HG02943 (cell line): ENCODE results near the gene CLIC3.
"Not testable (repeated sequence)": the region's sequence is repeated elsewhere in the genome, so short reads cannot be mapped to it uniquely, and the experiment has no call there.

Experiments used
- ATAC-seq: cut with Tn5 transposase; IDR thresholded peaks from one replicate; pipeline ENCODE4 v1.9.1; 2021; ENCODE audit warnings: mild to moderate bottlenecking, low read depth, moderate library complexity; ENCODE audit not compliant: unreplicated experiment

CLIC3 gene, protein sequence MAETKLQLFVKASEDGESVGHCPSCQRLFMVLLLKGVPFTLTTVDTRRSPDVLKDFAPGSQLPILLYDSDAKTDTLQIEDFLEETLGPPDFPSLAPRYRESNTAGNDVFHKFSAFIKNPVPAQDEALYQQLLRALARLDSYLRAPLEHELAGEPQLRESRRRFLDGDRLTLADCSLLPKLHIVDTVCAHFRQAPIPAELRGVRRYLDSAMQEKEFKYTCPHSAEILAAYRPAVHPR

GRCh38 chr9:136996361-136997292 is at the start of gene CLIC3:
CLIC3 (minus strand) TSS chr9:136996568; CDS start chr9:136996543, 25 bp downstream.
- no peak for ATAC-seq

DNA sequence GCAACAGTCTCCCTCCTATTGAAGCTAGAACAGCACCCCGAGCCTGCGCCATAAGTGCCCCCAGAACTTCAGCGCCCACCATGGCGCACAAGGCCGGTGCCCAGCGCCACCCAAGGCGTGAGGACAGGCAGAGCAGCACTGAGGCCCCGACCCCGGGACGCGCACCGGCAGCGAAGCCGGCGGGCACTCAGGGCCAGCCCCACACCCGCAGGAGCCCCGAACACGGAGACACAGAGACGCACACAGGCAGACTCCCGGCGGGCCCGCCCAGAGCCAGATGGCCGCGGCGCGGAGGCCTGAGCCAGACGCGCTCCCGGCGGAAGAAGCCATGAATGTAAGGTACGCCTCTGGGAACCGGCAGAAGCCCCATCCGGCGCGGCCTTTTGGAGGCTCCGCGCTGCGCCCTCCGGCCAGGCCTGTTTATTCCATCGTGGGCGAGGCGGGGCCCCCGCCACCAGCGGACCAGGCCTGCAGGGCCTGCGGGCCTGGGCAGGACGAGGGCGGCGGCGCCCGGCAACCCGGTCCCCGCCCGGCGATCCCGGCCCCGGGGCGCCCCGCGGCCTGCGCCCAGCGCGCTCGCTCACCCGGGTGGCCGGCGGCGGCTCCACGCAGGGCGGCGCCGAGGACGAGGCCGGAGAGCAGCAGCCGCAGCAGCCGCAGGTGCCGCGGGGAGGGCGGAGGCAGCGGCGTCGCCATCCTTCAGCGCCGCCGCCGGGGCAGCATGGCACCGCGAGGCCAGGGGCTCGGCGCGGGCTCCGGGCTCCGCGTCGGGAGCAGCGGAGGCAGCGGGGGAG is 49.1 kb upstream of the CLIC3 start:
- no peak for ATAC-seq

- no peak for ATAC-seq
Observed at GRCh38 chr9:137044502-137045177, 48.3 kb upstream of the CLIC3 start.

DNA sequence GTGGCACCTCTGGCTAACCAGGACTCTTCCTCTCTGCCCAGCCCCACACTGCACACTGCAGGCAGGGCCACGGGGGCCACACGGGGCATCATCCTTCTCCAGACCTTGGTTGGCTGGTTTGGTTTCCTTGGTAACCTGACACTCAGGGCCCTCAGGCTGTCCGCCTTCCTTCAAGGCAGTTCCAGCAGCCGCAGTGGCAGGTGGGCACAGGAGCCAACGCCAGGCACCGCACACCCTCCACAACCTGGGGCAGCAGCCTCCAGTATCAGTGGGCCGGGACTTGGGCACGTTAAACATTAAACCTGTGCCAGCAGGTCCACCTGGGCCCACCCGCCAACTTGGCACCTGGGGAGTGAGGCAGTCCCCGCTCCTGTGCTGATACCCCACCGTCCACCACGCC is 47.7 kb upstream of the CLIC3 start:
- no peak for ATAC-seq

DNA sequence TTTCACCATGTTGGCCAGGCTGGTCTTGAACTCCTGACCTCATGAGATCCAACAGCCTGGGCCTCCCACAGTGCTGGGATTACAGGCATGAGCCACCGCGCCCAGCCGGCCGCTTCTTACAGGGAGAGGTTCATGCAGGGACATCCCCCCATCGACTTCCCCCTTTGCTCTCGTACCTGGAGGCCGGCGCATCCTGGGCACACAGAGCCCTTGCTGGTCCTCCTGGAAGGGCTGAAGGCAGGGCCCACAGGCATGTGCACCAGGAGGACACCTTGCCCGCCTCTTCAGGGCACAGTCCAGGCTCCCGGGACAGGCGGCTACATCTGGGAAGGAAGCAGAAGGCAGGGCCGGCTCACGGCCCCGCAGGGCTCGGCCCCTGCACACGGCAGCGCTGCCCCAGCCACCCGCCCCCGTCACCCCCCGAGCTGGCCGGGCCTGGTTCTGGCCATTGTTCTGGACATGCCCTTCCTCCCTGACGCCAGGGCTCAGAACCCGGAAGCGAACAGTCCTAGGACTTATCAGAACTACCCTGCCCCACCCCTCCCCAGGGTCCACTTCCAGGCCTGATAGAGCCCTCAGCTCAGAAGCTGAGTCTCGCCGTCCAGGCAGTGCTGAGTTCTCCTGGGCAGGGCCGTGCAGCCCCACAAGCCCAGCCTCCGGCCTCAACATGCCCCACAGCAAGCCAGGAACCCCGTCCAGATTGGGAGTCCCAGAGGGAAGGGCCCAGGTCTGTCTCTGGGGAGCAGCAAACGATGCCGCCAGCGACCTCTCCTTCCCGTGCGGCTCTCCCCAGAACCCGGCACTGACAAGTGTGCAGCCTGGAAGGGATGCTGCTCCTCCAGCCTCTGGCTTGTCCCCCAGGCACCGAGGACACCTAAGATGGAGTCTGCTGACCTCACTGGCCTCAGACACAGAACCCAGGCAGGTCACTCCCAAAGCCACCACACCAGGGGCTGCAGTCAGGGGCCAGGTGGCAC is 46.7 kb upstream of the CLIC3 start:
- no peak for ATAC-seq

DNA sequence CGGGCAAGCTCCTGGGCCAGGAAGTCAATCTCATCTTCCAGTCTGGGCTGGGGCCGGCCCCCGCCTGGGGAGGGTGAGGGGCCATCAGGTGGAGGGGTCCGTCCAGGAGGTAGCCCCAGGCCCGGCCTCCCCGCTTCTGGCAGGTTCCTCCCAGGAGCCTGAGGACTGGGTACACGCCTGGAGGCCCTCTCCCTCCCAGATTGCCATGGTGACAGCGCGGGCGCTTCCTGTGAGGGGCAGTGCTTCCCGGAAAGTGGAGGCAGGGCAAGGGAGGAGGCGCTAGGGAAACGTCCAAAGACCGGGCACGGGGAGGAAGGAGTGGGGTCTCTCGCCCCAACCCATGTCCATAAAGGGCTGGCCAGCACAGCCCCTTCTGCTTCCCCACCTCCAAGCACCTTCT is 44.8 kb upstream of the CLIC3 start:
- ATAC-seq, result no peak

DNA sequence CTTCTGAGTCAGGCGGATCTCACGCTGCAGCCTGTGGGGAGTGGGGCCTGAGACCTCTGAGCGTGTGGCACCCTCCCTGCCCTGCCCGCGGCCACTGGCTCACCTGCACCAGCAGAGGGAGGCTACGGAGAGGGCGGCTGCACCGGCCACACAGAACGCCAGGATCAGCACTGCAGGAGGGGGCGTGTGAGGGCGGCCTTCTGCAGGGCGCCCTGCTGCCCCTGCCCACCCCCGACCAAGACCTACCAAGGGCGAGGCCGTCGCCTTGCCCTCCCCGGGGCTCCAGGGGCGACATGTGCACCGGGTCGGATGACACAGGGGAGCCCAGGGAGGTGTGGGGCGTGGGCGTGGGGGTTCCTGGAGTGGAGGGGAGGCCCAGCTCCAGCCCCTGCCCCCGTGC is 44.2 kb upstream of the CLIC3 start:
- ATAC-seq, result no peak

DNA sequence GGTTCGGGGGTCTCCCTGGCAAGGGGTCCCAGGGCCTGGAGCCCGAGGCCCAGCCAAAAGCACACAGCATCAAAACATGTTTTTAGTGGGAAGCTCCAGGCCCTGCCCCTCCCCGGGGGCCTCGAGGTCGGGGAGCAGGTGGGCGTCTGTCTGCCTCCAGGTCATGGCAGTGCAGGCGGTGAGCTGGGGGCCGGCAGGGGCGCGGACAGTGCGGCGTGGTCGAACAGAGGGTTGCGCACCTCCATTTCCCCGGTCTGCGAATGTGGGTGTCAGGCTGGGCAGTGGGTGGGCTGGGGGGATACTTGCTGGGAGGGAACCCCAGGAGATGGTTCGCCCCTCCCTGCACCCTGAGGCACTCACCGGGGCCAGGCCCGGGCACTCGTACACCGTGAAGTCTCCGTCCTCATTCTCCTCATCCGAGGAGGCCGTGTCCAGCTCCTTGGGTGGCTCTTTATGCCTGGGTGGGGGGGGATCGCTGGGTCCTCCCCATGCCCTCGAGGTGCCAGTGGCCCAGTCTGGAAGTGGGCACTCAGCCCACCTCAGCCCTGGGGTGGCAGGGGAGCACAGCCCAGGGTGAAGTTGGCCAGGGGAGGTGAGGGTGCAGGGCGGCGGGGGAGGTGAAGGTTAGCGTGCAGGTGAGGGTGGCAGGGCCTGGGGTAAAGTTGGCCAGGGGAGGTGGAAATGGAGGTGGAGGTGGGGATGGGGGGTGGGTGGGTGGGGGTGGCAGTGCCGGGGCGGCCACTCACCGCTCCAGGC is 43.4 kb upstream of the CLIC3 start:
- ATAC-seq, result no peak

GRCh38 chr9:137038916-137039315 is 42.5 kb upstream of the CLIC3 start:
- no peak for ATAC-seq

DNA sequence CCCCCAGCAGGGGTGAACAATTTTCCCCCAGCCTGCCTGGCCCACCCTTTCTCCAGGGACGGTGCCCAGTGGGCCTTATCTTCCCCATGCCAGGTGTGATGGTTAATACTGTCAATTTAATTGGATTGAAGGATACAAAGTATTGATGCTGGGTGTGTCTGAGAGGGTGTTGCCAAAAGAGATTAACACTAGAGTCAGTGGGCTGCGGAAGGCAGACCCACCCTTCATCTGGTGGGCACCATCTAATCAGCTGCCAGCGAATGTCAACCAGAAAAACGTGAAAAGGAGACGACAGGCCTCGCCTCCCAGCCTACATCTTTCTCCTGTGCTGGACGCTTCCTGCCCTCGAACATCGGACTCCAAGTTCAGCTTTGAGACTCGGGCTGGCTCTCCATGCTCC is 41.1 kb upstream of the CLIC3 start:
- ATAC-seq, result no peak

DNA sequence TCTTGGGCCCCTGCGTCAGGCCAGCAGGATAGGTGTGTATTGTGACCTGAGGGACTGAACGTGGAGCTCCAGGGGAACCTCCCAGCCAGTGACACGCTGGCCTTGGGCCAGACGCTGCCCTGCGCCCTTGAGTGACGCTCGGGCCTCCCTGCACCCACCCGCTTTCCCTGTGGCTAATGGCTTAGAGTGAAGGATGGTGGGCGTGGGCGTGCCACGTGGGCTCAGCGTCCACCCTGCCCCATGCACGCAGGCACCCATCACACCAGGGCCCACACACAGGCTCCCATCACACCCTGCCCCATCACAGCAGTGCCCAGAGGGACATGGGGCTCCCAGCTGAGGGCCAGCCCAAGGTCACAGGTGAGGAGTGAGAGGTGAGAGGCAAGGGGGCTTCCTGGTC is 40.7 kb upstream of the CLIC3 start:
- ATAC-seq, result no peak

DNA sequence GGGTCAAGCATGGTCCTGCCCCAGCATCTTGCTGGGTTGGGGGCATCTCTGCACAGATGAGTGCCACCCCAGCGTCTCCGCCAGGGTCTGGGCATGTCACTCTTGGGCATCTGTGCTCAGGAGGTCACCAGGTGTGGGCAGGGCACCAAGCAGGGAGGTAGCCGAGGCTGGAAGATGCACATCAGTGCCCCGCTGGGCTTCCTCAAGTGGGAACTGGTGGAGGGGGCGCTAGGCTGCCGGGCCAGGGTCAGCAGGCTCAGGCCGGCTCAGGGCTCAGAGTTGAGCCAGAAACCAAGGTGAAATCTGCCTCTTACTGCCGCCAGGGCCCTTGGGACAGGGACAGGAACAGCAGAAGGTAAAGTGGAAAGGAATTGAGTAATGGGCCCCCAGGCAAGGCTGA is 39.6 kb upstream of the CLIC3 start:
- ATAC-seq, result no peak

DNA sequence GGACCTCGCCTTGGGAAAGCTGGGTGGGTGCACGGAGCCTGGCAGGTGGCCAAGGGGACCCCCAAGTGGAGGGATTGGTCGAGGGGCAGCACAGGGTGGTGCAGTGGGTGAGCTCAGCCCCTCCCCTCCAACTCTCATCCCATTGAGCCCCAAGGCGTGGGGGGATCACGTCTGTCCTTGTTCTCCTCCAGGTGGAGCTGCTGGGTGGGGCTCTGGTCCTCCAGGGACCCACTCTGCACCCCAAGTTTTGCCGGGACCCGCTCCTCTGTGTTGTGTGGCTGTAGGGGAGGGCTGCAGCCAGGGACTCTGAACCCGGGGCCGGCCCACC is 39.1 kb upstream of the CLIC3 start:
- no peak for ATAC-seq

- ATAC-seq, result peak; percentile 56
Observed at GRCh38 chr9:137034709-137035506, 38.5 kb upstream of the CLIC3 start.

DNA sequence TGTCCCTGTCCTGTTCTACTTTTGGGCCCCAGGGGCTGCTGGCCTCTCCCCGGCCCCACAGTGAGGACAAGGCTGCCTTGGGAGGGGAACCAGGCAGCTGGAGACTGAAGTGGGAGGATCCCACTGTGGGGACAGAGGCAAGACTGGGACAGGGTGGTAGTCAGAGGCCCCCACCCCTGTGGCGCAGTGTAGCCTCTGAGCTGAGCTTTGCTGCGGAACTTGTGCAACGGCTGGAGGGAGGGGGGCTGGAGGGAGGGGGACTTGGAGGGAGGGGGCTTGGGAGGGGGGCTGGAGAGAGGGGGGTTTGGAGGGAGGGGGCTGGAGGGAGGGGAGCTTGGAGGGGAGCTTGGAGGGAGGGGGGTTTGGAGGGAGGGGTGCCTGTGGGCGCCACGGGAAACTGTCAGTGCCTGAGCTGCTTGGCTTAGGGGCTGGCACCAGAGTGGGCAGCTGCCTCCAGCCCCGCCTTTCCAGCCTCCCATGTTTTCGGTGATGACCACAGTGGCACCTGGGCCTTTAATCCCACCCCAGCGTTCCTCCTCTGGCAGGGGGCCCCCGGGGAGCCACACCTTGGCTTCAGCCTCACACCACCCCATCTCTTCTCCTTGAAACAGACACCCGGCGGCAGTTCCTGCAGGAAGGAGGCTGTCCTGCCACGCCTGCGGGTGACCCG is 37.8 kb upstream of the CLIC3 start:
- ATAC-seq, result no peak

GRCh38 chr9:137033481-137033880 is 37.1 kb upstream of the CLIC3 start:
- not testable (repeated sequence) for ATAC-seq

DNA sequence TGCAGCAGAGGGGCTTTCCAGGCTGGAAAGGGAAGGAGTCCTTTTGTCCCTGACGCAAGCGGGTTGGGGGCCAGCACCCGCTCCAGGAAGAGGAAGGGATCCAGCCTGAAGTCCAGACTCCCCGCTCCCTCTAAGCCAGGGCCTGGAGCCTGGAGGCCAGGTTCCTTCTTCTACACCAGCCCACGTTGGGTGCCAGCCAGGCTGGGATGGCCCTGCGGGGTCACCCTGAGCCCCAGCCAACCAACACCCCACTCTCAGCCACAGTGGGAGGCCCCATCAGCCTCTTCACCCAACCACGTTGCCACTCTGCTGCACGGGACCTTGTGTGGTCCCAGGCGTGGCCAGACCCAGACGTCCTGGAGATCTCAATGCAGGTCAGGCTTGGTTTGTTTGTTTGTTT is 36.5 kb upstream of the CLIC3 start:
- no peak for ATAC-seq
